Keratinocyte (primary cell): Measurements from ENCODE around the gene STK11.

Source experiments
- CTCF ChIP-seq, 3 experiments: IDR thresholded peaks in 1 of 3; conservative IDR thresholded peaks in 1 of 3; optimal IDR thresholded peaks in 1 of 3; 2 replicates in 2 of 3; 3 replicates in 1 of 3; pipeline versions ENCODE3 to v1.5.1; 2011; ENCODE audit warnings: low read length in 3 of 3, mild to moderate bottlenecking in 3 of 3, moderate library complexity in 2 of 3, control low read depth in 1 of 3, inconsistent platforms in 1 of 3; ENCODE audit not compliant: insufficient read depth in 2 of 3; ENCODE audit errors: extremely low read depth in 1 of 3
- EZH2 ChIP-seq: IDR thresholded peaks from one replicate; pipeline ENCODE4 v1.6.1; 2012; ENCODE audit warnings: inconsistent platforms, mild to moderate bottlenecking, low read length, moderate library complexity

- no peak for TF ChIP-seq CTCF (optimal IDR thresholded peaks at IDR 0.05 in 1 of 3, IDR thresholded peaks at IDR 0.05 in 1 of 3, conservative IDR thresholded peaks at IDR 0.05 in 1 of 3; ENCODE audit: extremely low read depth in 1 of 3, insufficient read depth in 2 of 3, low read length in 3 of 3)
- no peak for TF ChIP-seq EZH2
Observed at GRCh38 chr19:1228161-1228957, 22.8 kb downstream of the STK11 start.
